Neural progenitor cell (in vitro differentiated cells): ENCODE measurements around the gene SNX5. TPM values are rescaled to one million over a fixed set of nuclear protein-coding genes. Genes with fewer than 3 reads are reported as not detected.

Experiments
- DNase-seq: peaks from one replicate; pipeline ENCODE4 v3.0.0-alpha.2; 2016; ENCODE audit warnings: low spot score
- H2AFZ ChIP-seq: fragments of 200-600 bp; sonication (generic); replicated peaks from 2 replicates; pipeline ENCODE4 v1.6.1; 2016; ENCODE audit warnings: antibody characterized with exemption
- H3F3A ChIP-seq: fragments of 200-600 bp; sonication (generic); 2 replicates; pipeline ENCODE4 v1.6.1; 2016; ENCODE audit warnings: antibody characterized with exemption, low read depth
- H3K27ac ChIP-seq: fragments of 200-600 bp; sonication (generic); 2 replicates; pipeline ENCODE4 v1.5.1; 2016; ENCODE audit warnings: mild to moderate bottlenecking
- H3K27me3 ChIP-seq: fragments of 200-600 bp; sonication (generic); 2 replicates; pipeline ENCODE4 v1.6.1; 2016; ENCODE audit warnings: mild to moderate bottlenecking, moderate library complexity
- H3K36me3 ChIP-seq: fragments of 200-600 bp; sonication (generic); 2 replicates; pipeline ENCODE4 v1.5.1; 2016
- H3K4me1 ChIP-seq: fragments of 200-600 bp; sonication (generic); 2 replicates; pipeline ENCODE4 v1.6.1; 2016; ENCODE audit warnings: mixed run types
- H3K4me2 ChIP-seq: fragments of 200-600 bp; sonication (generic); 2 replicates; pipeline ENCODE4 v1.6.1; 2016
- H3K4me3 ChIP-seq: fragments of 200-600 bp; sonication (generic); 2 replicates; pipeline ENCODE4 v1.5.1; 2016
- H3K79me2 ChIP-seq: fragments of 200-600 bp; sonication (generic); 2 replicates; pipeline ENCODE4 v1.6.1; 2016; ENCODE audit warnings: low read depth
- H3K9ac ChIP-seq: fragments of 200-600 bp; sonication (generic); 2 replicates; pipeline ENCODE4 v1.6.1; 2016
- H3K9me3 ChIP-seq: fragments of 200-600 bp; sonication (generic); 2 replicates; pipeline ENCODE4 v1.5.1; 2016; ENCODE audit warnings: low read depth
- H4K20me1 ChIP-seq: fragments of 200-600 bp; sonication (generic); 2 replicates; pipeline ENCODE4 v1.6.1; 2016; ENCODE audit warnings: low read depth
- H3K27ac Mint-ChIP-seq: 3 replicates; pipeline ENCODE4 v1.8.0; 2021; ENCODE audit warnings: mixed read lengths
- H3K27me3 Mint-ChIP-seq: 2 replicates; pipeline ENCODE4 v1.8.0; 2022; ENCODE audit warnings: low read depth, mild to moderate bottlenecking, inconsistent platforms, moderate library complexity, mixed read lengths; ENCODE audit not compliant: insufficient read depth
- H3K36me3 Mint-ChIP-seq: 3 replicates; pipeline ENCODE4 v1.8.0; 2021; ENCODE audit warnings: mixed read lengths
- H3K4me1 Mint-ChIP-seq: 3 replicates; pipeline ENCODE4 v1.8.0; 2021; ENCODE audit warnings: mixed read lengths
- H3K4me3 Mint-ChIP-seq: 3 replicates; pipeline ENCODE4 v1.8.0; 2021; ENCODE audit warnings: mild to moderate bottlenecking, moderate library complexity, mixed read lengths
- H3K9me3 Mint-ChIP-seq: 3 replicates; pipeline ENCODE4 v1.8.0; 2020; ENCODE audit warnings: mixed read lengths
- CTCF ChIP-seq: fragments of 200-600 bp; sonication (generic); IDR thresholded peaks from 2 replicates; pipeline ENCODE4 v1.5.1; 2017; ENCODE audit warnings: antibody characterized with exemption, mild to moderate bottlenecking
- EZH2 ChIP-seq: fragments of 200-600 bp; sonication (generic); IDR thresholded peaks from 2 replicates; pipeline ENCODE4 v1.6.1; 2017; ENCODE audit warnings: antibody characterized with exemption, mild to moderate bottlenecking, moderate library complexity
- EZH2phosphoT487 ChIP-seq: fragments of 200-600 bp; sonication (generic); IDR thresholded peaks from 2 replicates; pipeline ENCODE4 v1.6.1; 2017; ENCODE audit warnings: antibody characterized with exemption
- total RNA-seq: library from RNA; depleted of rRNA; stranded (reverse); fragments of >200 nt; gene quantifications from 2 replicates; pipeline ENCODE4 v1.2.3, GENCODE V29; 2015; ENCODE audit warnings: low replicate concordance

Gene SNX5
- total RNA-seq, 1 donor from 2014 or later = 226 TPM

- H3K79me2 ChIP-seq = no peaks in the 10 kb centered on the region
- H3K4me1 Mint-ChIP-seq = peaks cover 25% of the 10 kb centered on the region
- H3K27ac ChIP-seq = no peak overlapping the region
- no peaks in the 10 kb centered on the region for H3K36me3 ChIP-seq
- H3K27me3 Mint-ChIP-seq = no peaks in the 10 kb centered on the region
- H3F3A ChIP-seq = no peaks in the 10 kb centered on the region
- H3K9ac ChIP-seq = no peak overlapping the region
- TF ChIP-seq EZH2 (no peak), EZH2phosphoT487 (no peak), CTCF (no peak)
- no peak overlapping the region for H2AFZ ChIP-seq
- no peaks in the 10 kb centered on the region for H3K9me3 ChIP-seq
- no peaks in the 10 kb centered on the region for H3K36me3 Mint-ChIP-seq
- no peak overlapping the region for H3K4me2 ChIP-seq
- no peak overlapping the region for H3K4me3 ChIP-seq
- H3K4me3 Mint-ChIP-seq = no peak overlapping the region
- DNase-seq = no peak
- no peaks in the 10 kb centered on the region for H3K27me3 ChIP-seq
- no peak overlapping the region for H3K27ac Mint-ChIP-seq
- H3K4me1 ChIP-seq = no peaks in the 10 kb centered on the region
- no peaks in the 10 kb centered on the region for H3K9me3 Mint-ChIP-seq
- H4K20me1 ChIP-seq = no peaks in the 10 kb centered on the region
Observed at GRCh38 chr20:18003897-18004296, 35.3 kb upstream of the SNX5 start.

- Histone ChIP-seq H4K20me1 (no peaks in the 10 kb centered on the region), H3F3A (no peaks in the 10 kb centered on the region), H3K79me2 (no peaks in the 10 kb centered on the region), H2AFZ (no peak overlapping the region), H3K27ac (no peak overlapping the region), H3K9ac (no peak overlapping the region), H3K4me3 (no peak overlapping the region), H3K9me3 (no peaks in the 10 kb centered on the region), H3K27me3 (no peaks in the 10 kb centered on the region), H3K4me1 (peaks cover 4% of the 10 kb centered on the region), H3K4me2 (no peak overlapping the region), H3K36me3 (no peaks in the 10 kb centered on the region)
- H3K4me1 Mint-ChIP-seq = peaks cover 23% of the 10 kb centered on the region
- TF ChIP-seq EZH2 (no peak), CTCF (no peak), EZH2phosphoT487 (no peak)
- no peaks in the 10 kb centered on the region for H3K36me3 Mint-ChIP-seq
- H3K4me3 Mint-ChIP-seq = no peak overlapping the region
- no peak for DNase-seq
- no peaks in the 10 kb centered on the region for H3K9me3 Mint-ChIP-seq
- peaks cover 3% of the 10 kb centered on the region for H3K27me3 Mint-ChIP-seq
- H3K27ac Mint-ChIP-seq = peak overlapping the region; percentile 24
Observed at GRCh38 chr20:18001131-18001921, 32.7 kb upstream of the SNX5 start.

DNA sequence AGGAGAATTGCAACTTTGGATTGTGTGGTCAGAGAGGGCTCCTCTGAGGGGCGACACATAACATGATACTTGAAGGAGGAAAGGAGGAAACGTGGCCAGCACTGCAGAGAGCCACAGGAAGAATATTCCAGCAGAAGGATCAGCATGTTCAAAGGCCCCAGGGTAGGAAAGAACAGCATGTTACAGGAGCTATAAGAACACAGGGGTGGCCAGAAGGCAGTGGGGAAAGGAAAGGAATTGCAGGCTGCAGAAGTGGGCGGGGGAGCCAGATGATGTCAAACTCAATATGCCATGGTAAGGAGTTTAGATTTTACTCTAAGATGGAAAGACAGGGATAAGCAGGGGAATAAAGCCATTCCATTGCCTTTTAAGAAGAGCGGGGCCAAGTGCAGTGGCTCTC, 31.0 kb upstream of the SNX5 start:
- Histone ChIP-seq H3K27me3 (no peaks in the 10 kb centered on the region), H3F3A (no peaks in the 10 kb centered on the region), H3K9me3 (no peaks in the 10 kb centered on the region), H3K79me2 (no peaks in the 10 kb centered on the region), H3K4me1 (peaks cover 6% of the 10 kb centered on the region), H3K4me2 (no peak overlapping the region), H4K20me1 (no peaks in the 10 kb centered on the region), H2AFZ (no peak overlapping the region), H3K4me3 (no peak overlapping the region), H3K9ac (no peak overlapping the region), H3K27ac (no peak overlapping the region), H3K36me3 (no peaks in the 10 kb centered on the region)
- Mint-ChIP-seq H3K27ac (no peak overlapping the region), H3K4me1 (peaks cover 22% of the 10 kb centered on the region), H3K4me3 (no peak overlapping the region), H3K9me3 (no peaks in the 10 kb centered on the region), H3K36me3 (no peaks in the 10 kb centered on the region), H3K27me3 (peaks cover 3% of the 10 kb centered on the region)
- TF ChIP-seq EZH2 (no peak), EZH2phosphoT487 (no peak), CTCF (no peak)
- no peak for DNase-seq
